Immature natural killer cell (primary cell): Measurements from ENCODE around the gene ABCC8. TPM values are rescaled to one million over a fixed set of nuclear protein-coding genes. Genes with fewer than 3 reads are reported as not detected.

Experiments used
- polyA plus RNA-seq, 3 donors: library from polyadenylated mRNA; unstranded; fragments of 300-500 nt; fragmentation: Illumina TruSeq; gene quantifications; one replicate each; pipeline ENCODE4 v1.2.3, GENCODE V29; 2021

Gene ABCC8
- polyA plus RNA-seq, 3 donors from 2014 or later: not detected

Other genes starting within 250 kb of the ABCC8 start
- gene NUCB2, start 200.1 kb downstream of the ABCC8 start, polyA plus RNA-seq: 100 to 1,000 TPM; 157 to 180 (median 169) TPM
- under 1 TPM in 2 of 3 donors, not detected in 1; 0.24 to 0.49 TPM for gene NCR3LG1, start 125.0 kb downstream of the ABCC8 start, polyA plus RNA-seq
- not detected for gene KCNJ11, start 88.2 kb downstream of the ABCC8 start, polyA plus RNA-seq
- gene USH1C, start 67.6 kb upstream of the ABCC8 start, polyA plus RNA-seq: not detected
- gene OTOG, start 70.4 kb upstream of the ABCC8 start, polyA plus RNA-seq: not detected
- gene MYOD1, start 242.7 kb upstream of the ABCC8 start, polyA plus RNA-seq: not detected